Skin of body (tissue), 2 donors: ENCODE measurements around the gene TTLL8. TPM values are rescaled to one million over a fixed set of nuclear protein-coding genes. Genes with fewer than 3 reads are reported as not detected.
"Not testable (repeated sequence)": the region's sequence is repeated elsewhere in the genome, so short reads cannot be mapped to it uniquely, and the experiment has no call there.

Experiments used
- DNase-seq: peaks from one replicate; lab custom pipeline; 2025; lab: John Stamatoyannopoulos, UW
- total RNA-seq: library from RNA; depleted of rRNA; stranded (reverse); fragments of >200 nt; gene quantifications from one replicate; pipeline ENCODE4 v1.2.3, GENCODE V29; 2014

Gene TTLL8
- total RNA-seq, 1 donor from 2014 or later, result not detected

DNA sequence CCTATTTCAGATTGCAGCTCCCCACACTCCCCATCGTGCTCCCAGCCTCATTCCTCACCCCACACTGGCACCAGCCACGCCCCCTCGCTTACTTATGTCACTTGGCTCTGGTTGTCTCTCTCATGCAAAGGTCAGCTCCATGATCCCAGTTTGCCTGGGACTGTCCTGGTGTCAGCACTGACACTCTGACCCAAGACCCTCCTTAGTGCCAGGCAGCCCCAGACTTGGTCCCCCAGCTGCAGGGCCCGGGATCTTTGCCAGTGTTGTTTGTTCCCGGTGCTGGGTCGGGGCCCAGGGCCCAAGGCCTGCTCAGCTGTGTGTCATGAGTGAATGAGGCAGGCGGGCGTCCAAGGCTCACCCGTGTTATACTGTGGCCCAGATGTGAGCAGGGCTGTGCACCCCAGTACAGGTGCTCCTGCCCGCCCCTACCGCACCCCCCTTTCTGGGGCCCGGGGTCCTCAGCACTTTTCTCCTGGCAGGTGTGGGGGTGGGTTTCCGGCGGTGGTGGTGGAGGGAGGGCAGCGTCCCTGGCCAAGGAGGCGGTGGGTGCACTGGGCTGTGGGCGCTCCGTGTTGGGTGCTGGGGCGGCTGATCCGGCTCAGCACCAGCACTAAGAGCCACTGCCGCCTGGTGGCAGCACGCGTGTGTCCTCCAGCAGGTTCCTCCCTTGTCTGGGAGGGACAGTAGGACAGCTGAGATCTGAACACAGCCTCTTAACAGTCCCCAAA, 65.0 kb downstream of the TTLL8 start:
- no peak for DNase-seq

DNA sequence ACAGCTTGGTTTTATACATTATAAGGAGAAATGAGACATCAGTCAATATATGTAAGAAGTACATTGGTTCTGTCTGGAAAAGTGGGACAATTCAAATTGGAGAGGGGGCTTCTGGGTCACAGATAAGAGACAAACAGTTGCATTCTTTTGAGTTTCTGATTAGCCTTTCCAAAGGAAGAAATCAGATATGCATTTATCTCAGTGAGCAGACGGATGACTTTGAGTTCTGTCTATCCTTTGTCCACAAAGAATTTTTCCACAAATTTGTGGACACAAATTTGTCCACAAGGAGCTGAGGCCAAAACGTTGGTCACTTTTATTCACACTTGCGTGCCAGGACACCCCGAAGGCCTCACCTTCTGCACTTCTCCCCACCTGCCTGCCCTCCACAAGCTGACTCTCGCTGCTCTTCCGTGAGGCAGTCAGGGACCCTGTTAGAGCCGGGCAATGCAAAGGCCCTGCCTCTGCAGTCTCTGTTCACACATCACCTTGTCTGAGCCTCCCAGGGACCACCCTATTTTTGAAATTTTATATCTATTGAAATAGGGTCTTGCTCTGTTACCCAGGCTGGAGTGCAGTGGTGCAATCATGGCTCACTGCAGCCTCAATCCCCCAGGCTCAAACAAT, 66.1 kb downstream of the TTLL8 start:
- DNase-seq, result no peak

DNA sequence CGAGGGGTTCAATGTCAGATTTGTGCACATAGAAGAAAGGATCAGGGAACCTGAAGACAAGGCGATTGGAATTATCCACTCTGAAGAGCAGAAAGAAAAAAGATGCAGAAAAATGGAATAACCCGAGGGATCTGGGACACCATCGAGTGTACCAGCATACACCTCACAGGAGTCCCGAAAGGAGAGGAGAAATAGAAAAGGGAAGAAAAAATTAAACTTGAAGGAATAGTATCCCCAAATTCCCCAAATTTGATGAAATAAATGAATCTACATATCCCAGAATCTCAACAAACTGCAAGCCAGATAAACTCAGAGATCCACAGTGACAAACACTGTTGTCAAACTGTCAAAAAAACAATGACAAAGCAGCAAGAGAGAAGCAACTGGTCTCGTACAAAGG, 66.9 kb downstream of the TTLL8 start:
- no peak for DNase-seq

DNA sequence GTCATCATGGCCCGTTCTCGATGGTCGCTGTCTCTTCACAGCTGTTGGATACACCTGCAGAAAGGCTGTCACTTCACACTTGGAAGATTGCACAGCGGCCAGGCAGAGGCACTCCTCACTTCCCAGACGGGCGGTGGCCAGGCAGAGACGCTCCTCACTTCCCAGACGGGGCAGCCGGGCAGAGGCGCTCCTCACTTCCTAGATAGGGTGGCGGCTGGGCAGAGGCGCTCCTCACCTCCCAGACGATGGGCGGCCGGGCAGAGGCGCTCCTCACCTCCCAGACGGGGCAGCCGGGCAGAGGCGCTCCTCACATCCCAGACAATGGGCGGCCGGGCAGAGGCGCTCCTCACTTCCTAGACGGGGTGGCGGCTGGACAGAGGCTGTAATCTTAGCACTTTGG, 68.3 kb downstream of the TTLL8 start:
- not testable (repeated sequence) for DNase-seq

DNA sequence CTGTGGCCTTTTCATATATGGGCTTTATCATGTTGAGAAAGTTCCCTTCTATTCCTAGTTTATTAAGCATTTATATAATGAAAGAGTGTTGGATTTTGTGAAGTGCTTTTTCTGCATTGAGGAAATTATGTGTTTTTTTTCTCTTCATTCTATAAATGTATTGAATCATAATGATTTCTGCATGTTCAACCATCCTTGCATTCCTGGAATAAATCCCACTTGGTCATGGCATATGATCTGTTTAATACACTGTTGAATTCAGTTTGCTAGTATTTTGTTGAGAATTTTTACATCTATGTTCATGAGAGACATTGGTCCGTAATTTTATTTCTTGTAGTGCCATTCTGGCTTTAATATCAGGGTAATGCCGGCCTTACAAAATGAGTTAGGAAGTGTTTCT, 71.8 kb downstream of the TTLL8 start:
- no peak for DNase-seq

DNA sequence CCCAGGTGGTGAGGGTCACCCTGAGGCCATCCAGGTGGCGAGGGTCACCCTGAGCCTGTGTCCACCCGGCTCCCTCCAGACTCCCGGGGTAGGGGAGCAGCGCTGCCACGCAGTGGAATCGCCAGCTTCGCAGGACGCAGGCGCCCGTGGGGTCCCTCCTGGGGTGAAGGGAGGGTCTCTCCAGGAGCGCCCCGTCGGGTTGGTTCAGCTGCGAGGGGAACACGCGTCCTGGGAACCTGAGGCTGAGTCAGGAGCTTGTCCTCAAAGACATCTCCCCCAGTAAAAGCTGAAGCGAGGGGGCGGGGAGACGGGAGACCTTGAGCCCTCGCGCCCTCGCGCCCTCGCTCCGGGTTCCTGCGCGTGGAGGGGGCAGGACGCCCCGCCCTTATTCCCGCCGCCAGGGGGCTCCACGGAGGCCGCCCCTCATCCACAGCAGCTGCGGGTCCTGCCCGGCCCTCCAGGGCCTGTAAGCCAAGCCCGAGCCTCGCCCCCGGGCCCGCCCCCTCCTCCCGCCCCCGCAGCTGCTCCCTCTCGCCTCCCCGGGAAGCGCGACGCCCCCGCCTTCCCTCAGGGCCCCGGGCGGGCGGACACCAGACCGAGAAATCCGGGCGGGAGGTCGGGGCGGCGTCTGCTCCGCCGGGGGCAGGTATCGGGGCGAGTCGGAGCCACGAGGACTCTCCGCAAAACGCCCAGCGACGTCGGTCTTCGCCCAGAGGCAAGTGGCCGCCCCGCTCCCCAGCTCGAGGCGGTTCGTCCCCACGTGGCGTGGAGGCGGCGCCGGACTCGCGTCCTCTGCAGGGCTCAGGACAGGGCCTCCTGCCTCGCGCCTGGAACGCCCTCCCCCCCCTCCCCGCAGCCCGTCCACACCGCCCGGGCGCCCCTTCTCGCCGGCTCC, 74.7 kb downstream of the TTLL8 start:
- DNase-seq, result no peak

DNA sequence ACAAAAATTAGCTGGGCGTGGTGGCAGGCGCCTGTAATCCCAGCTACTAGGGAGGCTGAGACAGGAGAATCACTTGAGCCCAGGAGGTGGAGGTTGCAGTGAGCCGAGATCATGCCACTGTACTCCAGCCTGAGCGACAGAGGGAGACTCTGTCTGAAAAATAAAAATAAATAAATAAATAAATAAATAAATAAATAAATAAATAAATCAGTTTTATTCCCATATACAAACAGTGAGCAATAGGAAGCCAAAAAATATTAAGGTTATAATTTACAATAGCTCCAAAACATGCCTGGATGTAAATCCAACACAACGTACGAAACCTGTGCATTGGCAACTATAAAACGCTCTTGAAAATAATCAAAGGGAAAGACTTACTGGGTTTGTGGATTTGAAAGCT, 76.3 kb downstream of the TTLL8 start:
- not testable (repeated sequence) for DNase-seq

DNA sequence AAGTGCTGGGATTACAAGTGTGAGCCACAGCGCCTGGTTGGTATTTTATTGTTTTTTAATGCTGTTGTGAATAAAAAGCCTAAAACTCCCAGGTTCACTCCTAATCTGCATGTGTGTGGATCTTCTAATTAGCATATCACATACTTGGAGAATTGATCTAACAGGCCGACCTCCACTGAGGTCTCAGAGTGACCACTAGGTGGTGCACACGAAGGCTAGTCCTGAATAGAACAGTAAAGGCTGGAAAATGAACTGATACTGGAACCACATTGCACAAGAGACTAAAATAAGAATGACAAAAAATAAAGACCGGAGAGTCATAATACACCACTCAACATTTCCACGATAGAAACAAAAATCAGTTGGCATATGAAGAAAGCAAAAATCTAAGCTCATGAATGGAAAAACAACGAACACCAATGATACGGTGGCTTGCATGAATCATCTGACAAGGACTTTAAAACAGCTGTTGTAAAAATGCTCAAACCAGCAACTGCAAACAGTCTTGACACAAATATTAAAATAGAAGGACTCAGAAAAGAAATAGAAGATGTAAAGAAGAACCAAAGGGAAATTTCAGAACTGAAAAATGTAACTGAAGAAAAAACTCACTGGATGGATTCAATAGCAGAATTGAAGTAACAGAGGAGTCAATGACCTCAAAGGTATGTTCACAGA, 78.4 kb downstream of the TTLL8 start:
- DNase-seq, result no peak

DNA sequence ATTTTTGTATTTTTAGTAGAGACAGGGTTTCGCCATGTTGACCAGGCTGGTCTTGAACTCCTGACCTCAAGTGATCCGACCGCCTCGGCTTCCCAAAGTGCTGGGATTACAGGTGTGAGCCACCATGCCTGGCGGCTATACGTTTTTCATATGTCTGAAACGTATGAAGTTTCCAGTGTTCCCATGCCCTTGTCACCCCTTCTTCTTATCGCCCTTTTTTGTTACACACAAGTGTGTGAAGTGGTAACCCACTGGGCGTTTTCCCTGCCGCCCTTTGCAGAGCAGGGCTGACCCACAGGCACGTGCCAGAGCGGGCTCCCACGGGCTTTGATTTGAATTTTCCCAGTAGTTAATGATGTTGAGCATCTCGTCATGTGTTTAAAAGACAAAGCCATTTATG, 80.5 kb downstream of the TTLL8 start:
- DNase-seq, result no peak

DNA sequence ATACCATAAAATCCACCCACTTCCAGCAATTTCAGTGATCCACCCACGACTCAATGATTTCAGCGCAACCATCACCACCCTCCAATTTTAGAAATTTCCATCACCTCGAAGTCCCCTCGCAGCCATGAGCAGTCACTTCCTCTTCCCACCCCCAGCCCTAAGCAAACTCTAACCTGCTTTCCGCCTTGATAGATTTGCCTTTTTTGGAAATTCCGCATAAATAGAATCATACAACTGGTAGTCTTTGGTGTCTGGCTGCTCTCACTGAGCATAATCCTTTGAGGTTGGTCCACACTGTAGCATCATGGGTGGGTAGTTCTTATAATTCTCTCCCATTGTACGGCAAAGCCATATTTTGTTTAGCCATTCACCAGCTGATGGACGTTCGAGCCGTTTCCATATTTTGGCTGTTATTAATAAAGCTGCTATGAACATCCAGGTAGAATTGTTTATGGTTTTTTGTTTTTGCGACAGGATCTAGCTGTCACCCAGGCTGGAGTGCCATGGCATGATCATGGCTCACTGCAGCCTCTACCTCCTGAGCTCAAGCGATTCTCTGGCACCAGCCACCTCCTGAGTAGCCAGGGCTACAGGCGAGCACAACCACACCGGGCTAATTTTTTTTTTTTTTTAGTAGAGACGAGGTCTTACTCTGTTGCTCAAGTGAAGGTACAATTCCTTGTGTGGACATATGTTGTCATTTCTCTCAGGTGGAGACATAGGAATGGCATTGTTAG, 81.5 kb downstream of the TTLL8 start:
- no peak for DNase-seq

DNA sequence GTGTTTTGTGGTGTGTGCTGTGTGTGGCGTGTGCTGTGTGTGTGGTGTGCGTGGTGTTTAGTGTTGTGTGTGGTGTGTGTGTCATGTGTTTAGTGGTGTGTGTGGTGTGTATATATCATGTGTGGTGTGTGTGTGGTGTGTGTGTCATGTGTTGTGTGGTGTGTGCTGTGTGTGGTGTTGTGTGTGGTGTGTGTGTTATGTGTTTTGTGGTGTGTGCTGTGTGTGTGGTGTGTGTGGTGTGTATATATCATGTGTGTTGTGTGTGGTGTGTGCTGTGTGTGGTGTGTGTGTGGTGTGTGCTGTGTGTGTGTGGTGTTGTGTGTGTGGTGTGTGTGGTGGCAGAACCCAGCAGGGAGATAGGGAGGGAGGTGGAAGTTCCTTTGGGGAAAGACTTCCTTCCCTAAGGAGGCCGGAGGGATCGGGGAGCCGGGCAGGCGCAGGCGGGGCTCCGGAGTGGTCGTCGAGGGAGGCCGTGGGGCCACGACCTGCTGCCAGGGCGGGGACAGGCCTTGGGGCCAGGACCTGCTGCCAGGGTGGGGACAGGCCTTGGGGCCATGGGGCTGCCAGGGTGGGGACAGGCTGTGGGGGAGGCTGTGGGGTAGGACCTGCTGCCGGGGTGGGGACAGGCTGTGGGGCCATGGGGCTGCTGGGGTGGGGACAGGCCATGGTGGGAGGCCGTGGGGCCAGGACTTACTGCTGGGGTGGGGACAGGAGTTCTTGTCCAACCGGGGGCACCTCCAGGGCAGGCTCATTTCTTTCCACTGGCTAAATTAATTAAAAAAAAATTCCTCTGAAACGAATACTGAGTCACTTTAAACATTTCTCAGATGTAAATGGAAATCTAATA, 82.3 kb downstream of the TTLL8 start:
- DNase-seq, result no peak

DNA sequence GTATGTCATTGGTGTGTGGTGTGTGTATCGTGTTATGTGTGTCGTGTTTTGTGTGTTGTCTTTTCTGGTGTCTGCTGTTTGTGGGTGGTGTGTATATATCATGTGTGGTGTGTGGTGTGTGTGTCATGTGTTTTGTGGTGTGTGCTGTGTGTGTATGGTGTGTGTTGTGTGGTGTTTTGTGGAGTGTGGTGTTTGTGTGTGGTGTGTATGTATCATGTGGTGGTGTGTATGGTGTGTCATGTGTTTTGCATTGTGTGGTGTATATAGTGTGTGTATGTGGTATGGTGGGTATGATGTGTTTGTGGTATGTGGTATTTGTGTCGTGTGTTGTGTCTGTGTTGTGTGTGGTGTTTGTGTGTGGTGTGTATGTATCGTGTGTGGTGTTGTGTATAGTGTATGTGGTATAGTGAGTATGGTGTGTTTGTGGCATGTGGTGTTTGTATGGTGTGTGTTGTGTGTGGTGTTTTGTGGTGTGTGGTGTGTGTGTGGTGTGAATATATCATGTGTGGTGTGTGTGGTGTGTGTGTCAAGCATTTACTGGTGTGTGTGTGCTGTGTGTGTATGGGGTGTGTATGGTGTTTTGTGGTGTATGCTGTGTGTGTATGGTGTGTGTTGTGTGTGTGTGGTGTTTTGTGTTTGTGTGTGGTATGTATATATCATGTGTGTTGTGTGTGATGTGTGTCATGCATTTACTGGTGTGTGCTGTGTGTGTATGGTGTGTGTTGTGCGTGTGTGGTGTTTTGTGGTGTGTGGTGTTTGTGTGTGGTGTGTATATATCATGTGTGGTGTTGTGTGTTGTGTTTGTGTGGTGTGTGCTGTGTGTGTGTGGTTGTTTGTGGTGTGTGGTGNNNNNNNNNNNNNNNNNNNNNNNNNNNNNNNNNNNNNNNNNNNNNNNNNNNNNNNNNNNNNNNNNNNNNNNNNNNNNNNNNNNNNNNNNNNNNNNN, 84.8 kb downstream of the TTLL8 start:
- DNase-seq, result no peak

DNA sequence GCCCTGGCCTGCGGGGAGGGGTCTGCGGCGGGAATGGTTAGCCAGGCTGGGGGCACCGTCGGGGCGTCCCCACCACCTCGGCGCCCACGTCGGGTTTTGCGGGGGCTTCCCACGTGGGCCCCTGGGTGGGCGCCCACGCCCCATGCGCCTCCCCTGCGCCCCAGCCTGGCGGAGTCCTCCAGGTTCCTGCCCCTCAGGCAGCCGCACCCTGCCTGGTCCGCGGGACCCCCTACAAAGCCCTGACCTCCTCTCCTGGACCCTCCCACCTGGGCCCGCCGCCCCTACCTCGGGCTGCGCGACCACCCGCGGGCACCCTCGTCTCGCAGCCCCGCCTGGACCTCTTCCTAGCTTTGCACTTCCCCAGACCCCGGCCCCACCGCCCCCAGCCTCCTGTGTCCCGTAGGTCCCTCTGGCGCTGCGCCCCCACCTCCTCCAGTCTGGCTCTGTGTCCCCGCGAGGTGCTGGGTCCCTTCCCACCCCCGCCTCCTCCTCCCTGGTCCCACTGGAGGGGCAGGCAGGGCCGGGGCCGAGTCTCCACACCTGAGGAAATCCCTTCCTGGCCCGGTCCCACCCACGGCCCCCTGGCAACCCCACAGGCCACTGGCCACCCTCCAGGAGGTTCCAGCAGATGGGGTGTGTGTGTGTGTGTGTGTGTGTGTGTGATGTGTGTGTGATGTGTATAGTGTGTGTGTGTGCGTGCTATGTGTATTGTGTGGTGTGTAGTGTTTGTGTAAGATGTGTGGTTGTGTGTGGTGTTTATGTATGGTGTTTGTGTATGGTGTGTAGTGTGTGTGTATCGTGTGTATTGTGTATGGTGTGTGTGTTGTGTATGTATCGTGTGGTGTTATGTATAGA, 85.7 kb downstream of the TTLL8 start:
- DNase-seq, result no peak

DNA sequence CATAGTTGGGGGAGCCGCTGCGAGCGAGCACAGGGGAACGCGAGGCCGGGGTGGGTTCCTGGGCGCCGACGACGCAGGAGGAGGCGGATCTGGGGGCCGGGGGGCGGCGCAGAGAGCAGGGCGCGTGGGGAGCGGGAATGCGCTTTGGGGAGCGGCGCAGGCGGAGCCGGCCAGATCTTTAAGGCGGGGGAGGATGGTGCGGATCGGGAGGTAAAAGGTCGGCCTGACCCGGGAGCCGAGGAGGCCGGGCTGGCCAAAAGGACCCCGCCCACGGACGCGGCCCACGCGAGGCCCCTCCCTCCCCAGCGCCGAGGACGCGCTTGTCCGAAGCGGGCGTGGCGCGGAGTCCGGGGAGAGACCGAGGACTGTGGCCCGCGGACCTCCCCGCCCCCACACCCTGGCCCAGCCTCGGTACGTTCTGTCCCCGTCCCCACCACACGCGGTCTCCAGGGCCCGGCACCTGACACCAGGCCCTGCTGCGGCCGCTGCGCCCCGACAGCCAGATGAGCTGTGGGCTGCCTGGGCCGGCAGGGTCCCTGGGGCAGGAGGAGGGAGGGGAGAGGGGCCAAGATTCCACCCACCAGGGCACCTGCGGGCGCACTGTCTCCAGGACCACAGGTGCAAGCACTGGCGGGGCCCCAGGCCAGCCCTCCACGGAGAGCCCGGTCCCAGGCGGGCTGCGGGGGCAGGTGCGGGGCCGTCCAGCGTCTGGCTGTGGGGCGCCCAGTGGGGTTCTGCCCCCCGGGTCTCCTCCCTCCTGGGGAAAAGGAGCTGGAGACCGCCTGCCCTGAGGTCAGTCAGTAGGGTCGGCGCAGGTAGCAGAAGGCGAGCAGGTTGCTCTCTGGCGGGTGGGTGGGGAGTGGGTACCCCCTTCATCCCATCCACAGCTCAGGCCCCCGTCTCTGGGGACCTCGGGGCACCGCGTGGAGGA, 86.6 kb downstream of the TTLL8 start:
- DNase-seq, result no peak

DNA sequence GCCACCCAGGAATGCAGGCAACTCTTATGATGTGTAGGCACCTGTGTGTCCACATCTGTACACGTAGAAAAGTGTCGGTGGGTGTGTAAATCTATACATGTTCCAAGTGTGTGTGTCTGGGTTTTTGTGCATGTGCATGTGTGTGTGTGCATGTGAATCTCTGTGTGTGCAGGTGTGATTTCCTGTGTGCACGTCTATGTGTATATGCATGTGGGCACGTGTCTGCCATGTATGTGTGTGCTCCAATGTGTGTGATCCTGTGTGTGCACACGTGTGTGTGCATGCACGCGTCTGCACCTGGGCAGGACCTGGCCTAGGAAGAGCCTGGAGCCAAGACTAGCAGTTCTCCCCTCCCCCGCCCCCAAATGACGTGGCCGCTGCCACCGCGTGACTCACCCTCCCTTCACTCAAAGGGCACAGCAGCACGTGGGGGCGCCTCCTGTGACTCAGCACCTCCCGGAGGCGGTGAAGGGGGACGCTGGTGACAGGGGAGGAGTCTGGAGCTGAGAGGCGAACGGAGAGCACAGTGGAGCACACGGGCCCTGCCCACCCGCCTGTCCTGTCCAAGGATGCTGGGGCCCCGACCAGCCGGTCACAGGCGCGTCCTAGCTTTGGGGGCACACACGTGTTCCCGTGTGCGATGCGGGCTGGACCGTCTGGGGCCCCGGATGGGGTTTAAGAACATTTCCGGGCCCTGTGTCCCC, 87.4 kb downstream of the TTLL8 start:
- peak; percentile 50 for DNase-seq
